H9 (cell line): ENCODE data around the gene OMG. TPM values are rescaled to one million over a fixed set of nuclear protein-coding genes. Genes with fewer than 3 reads are reported as not detected.
"Not testable (repeated sequence)": the region's sequence is repeated elsewhere in the genome, so short reads cannot be mapped to it uniquely, and the experiment has no call there.

Source experiments
- DNase-seq: peaks from one replicate; pipeline ENCODE4 v3.0.0-alpha.2; 2017
- H2AFZ ChIP-seq: one replicate; pipeline ENCODE4 v1.6.1; 2013; ENCODE audit warnings: mild to moderate bottlenecking, low read length, control low read depth, moderate library complexity
- H2AK5ac ChIP-seq: 2 replicates; pipeline ENCODE4 v1.6.1; 2013; ENCODE audit warnings: low read length, control low read depth, mixed read lengths; ENCODE audit not compliant: insufficient read length
- H2BK120ac ChIP-seq: one replicate; pipeline ENCODE4 v1.6.1; 2013; ENCODE audit warnings: low read depth, mild to moderate bottlenecking, low read length, control low read depth, inconsistent platforms; ENCODE audit not compliant: poor library complexity, severe bottlenecking
- H2BK12ac ChIP-seq: 2 replicates; pipeline ENCODE4 v1.6.1; 2013; ENCODE audit warnings: low read length, control low read depth, mixed read lengths, low read depth; ENCODE audit not compliant: insufficient read length
- H2BK15ac ChIP-seq: 2 replicates; pipeline ENCODE4 v1.6.1; 2013; ENCODE audit warnings: low read depth, low read length, control low read depth
- H2BK20ac ChIP-seq: one replicate; pipeline ENCODE4 v1.6.1; 2013; ENCODE audit warnings: low read depth, mild to moderate bottlenecking, low read length, control low read depth, inconsistent platforms; ENCODE audit not compliant: poor library complexity, severe bottlenecking
- H2BK5ac ChIP-seq: 2 replicates; pipeline ENCODE4 v1.6.1; 2013; ENCODE audit warnings: low read length, control low read depth, mixed read lengths; ENCODE audit not compliant: insufficient read length
- H3K14ac ChIP-seq: 2 replicates; pipeline ENCODE4 v1.6.1; 2013; ENCODE audit warnings: low read length, control low read depth; ENCODE audit not compliant: insufficient read depth
- H3K18ac ChIP-seq: 2 replicates; pipeline ENCODE4 v1.6.1; 2013; ENCODE audit warnings: low read depth, mild to moderate bottlenecking, mixed read lengths, low read length, control low read depth; ENCODE audit not compliant: insufficient read length
- H3K23ac ChIP-seq: 2 replicates; pipeline ENCODE4 v1.6.1; 2013; ENCODE audit warnings: low read length, control low read depth, mixed read lengths, low read depth; ENCODE audit not compliant: insufficient read length
- H3K23me2 ChIP-seq: 2 replicates; pipeline ENCODE4 v1.6.1; 2013; ENCODE audit warnings: low read depth, mild to moderate bottlenecking, mixed read lengths, low read length, control low read depth; ENCODE audit not compliant: insufficient read length, poor library complexity, severe bottlenecking
- H3K27ac ChIP-seq: 2 replicates; pipeline ENCODE4 v1.5.1; 2013; ENCODE audit warnings: low read length, control low read depth, mixed read lengths, low read depth; ENCODE audit not compliant: insufficient read length
- H3K27me3 ChIP-seq: 2 replicates; pipeline ENCODE4 v1.6.1; 2013; ENCODE audit warnings: low read length, control low read depth, inconsistent platforms; ENCODE audit not compliant: insufficient read depth
- H3K4ac ChIP-seq: 2 replicates; pipeline ENCODE4 v1.6.1; 2013; ENCODE audit warnings: low read depth, mild to moderate bottlenecking, control low read depth, inconsistent platforms, low read length, moderate library complexity
- H3K4me1 ChIP-seq: 2 replicates; pipeline ENCODE4 v1.6.1; 2013; ENCODE audit warnings: low read length, control low read depth, inconsistent platforms; ENCODE audit not compliant: insufficient read depth
- H3K4me2 ChIP-seq: 2 replicates; pipeline ENCODE4 v1.6.1; 2013; ENCODE audit warnings: low read length, control low read depth, mixed read lengths; ENCODE audit not compliant: insufficient read length, insufficient read depth
- H3K56ac ChIP-seq: 2 replicates; pipeline ENCODE4 v1.6.1; 2013; ENCODE audit warnings: low read depth, mild to moderate bottlenecking, mixed read lengths, low read length, control low read depth; ENCODE audit not compliant: insufficient read length
- H3K79me1 ChIP-seq: 2 replicates; pipeline ENCODE4 v1.6.1; 2013; ENCODE audit warnings: low read depth, mild to moderate bottlenecking, moderate library complexity, low read length, control low read depth, inconsistent platforms; ENCODE audit not compliant: insufficient read depth, poor library complexity, severe bottlenecking
- H3K79me2 ChIP-seq: 2 replicates; pipeline ENCODE4 v1.6.1; 2013; ENCODE audit warnings: low read length, control low read depth, inconsistent platforms; ENCODE audit not compliant: insufficient read depth
- H3K9ac ChIP-seq: 2 replicates; pipeline ENCODE4 v1.6.1; 2013; ENCODE audit warnings: low read length, control low read depth, mixed read lengths; ENCODE audit not compliant: insufficient read length; ENCODE audit errors: extremely low read depth
- H3K9me3 ChIP-seq: one replicate; pipeline ENCODE4 v1.6.1; 2013; ENCODE audit warnings: low read depth, low read length, inconsistent platforms; ENCODE audit not compliant: control insufficient read depth
- H3T11ph ChIP-seq: one replicate; pipeline ENCODE4 v1.6.1; 2013; ENCODE audit warnings: mild to moderate bottlenecking, low read length, control low read depth, inconsistent platforms
- H4K20me1 ChIP-seq: one replicate; pipeline ENCODE4 v1.6.1; 2013; ENCODE audit not compliant: control insufficient read depth, insufficient read length, insufficient read depth
- H4K5ac ChIP-seq: 2 replicates; pipeline ENCODE4 v1.6.1; 2013; ENCODE audit warnings: low read depth, mild to moderate bottlenecking, mixed read lengths, low read length, control low read depth; ENCODE audit not compliant: insufficient read length
- H4K8ac ChIP-seq: replicated peaks from 2 replicates; pipeline ENCODE4 v1.6.1; 2013; ENCODE audit warnings: low read length, control low read depth, mixed read lengths, low read depth; ENCODE audit not compliant: insufficient read length
- H4K91ac ChIP-seq: 2 replicates; pipeline ENCODE4 v1.6.1; 2013; ENCODE audit warnings: low read depth, mild to moderate bottlenecking, moderate library complexity, mixed read lengths, low read length, control low read depth; ENCODE audit not compliant: insufficient read length
- H3K27ac Mint-ChIP-seq, 3 experiments: 2 replicates in 2 of 3; 3 replicates in 1 of 3; pipeline ENCODE4 v1.8.0; 2020 to 2021; ENCODE audit warnings: mixed read lengths in 3 of 3, mild to moderate bottlenecking in 1 of 3, moderate library complexity in 1 of 3
- H3K27me3 Mint-ChIP-seq: 2 replicates; pipeline ENCODE4 v1.8.0; 2021; ENCODE audit warnings: low read depth, mild to moderate bottlenecking, moderate library complexity, mixed read lengths
- H3K36me3 Mint-ChIP-seq, 3 experiments: 2 replicates in 2 of 3; 3 replicates in 1 of 3; pipeline ENCODE4 v1.8.0; 2020 to 2021; ENCODE audit warnings: low read depth in 3 of 3, mixed read lengths in 3 of 3; ENCODE audit not compliant: insufficient read depth in 1 of 3
- H3K4me1 Mint-ChIP-seq, 2 experiments: 2 replicates each; pipeline ENCODE4 v1.8.0; 2020; ENCODE audit warnings: mixed read lengths in 2 of 2
- H3K4me3 Mint-ChIP-seq, 2 experiments: 2 replicates in 1 of 2; 3 replicates in 1 of 2; pipeline ENCODE4 v1.8.0; 2020 to 2021; ENCODE audit warnings: mild to moderate bottlenecking in 2 of 2, mixed read lengths in 2 of 2, moderate library complexity in 1 of 2
- H3K9me3 Mint-ChIP-seq, 2 experiments: 2 replicates in 1 of 2; 3 replicates in 1 of 2; pipeline ENCODE4 v1.8.0; 2020; ENCODE audit warnings: mild to moderate bottlenecking in 2 of 2, mixed read lengths in 2 of 2, moderate library complexity in 1 of 2
- CTCF ChIP-seq: fragments of 200-600 bp; sonication (generic); conservative IDR thresholded peaks from 3 replicates; pipeline ENCODE4 v1.8.0; 2021; ENCODE audit warnings: antibody characterized with exemption, mild to moderate bottlenecking
- WGBS: extraction: QIAGEN DNeasy Blood & Tissue Kit; methylation state at CpG from one replicate; pipeline ENCODE4 v1.1.7; 2013; ENCODE audit warnings: missing lambda C conversion rate, low lambda C conversion rate, mixed read lengths; ENCODE audit not compliant: insufficient read length; ENCODE audit errors: extremely low coverage; 5-methylcytosine and 5-hydroxymethylcytosine counted together
- total RNA-seq: library from RNA; stranded (reverse); gene quantifications from 2 replicates; pipeline ENCODE4 v1.2.1, GENCODE V29; 2021

OMG gene
- total RNA-seq, 1 experiment from 2014 or later: not detected

- Mint-ChIP-seq H3K9me3 (no peaks in the 10 kb centered on the region), H3K27ac (no peak overlapping the region), H3K4me1 (peaks cover 3 to 4% of the 10 kb centered on the region in 2 experiments; a peak in 2 of 4 replicates), H3K27me3 (no peaks in the 10 kb centered on the region), H3K36me3 (peaks cover 0 to 13% (median 4%) of the 10 kb centered on the region in 3 experiments; a peak in 2 of 7 replicates), H3K4me3 (no peak overlapping the region)
- H2BK12ac ChIP-seq: no peak overlapping the region
- no peak overlapping the region for H3T11ph ChIP-seq
- no peaks in the 10 kb centered on the region for H3K79me1 ChIP-seq
- H3K4me2 ChIP-seq: no peak overlapping the region
- H3K79me2 ChIP-seq: no peaks in the 10 kb centered on the region
- H3K23me2 ChIP-seq: no peaks in the 10 kb centered on the region
- TF ChIP-seq CTCF: no peak
- H3K4ac ChIP-seq: no peak overlapping the region
- no peaks in the 10 kb centered on the region for H3K4me1 ChIP-seq
- no peak overlapping the region for H3K23ac ChIP-seq
- no CpG with 5 or more reads among the region's 3 CpGs for WGBS
- H2BK20ac ChIP-seq: no peak overlapping the region
- H2AFZ ChIP-seq: no peak overlapping the region
- no peak overlapping the region for H2BK120ac ChIP-seq
- H3K14ac ChIP-seq: no peak overlapping the region
- no peaks in the 10 kb centered on the region for H3K9me3 ChIP-seq
- H3K56ac ChIP-seq: no peak overlapping the region
- no peak for DNase-seq
- no peak overlapping the region for H4K5ac ChIP-seq
- H3K27ac ChIP-seq: no peak overlapping the region
- no peak overlapping the region for H2AK5ac ChIP-seq
- H4K20me1 ChIP-seq: no peaks in the 10 kb centered on the region
- no peak overlapping the region for H2BK5ac ChIP-seq
- H3K18ac ChIP-seq: no peak overlapping the region
- no peaks in the 10 kb centered on the region for H3K27me3 ChIP-seq
- no peak overlapping the region for H3K9ac ChIP-seq
- no peak overlapping the region for H4K8ac ChIP-seq
- no peak overlapping the region for H2BK15ac ChIP-seq
- no peak overlapping the region for H4K91ac ChIP-seq
Observed at GRCh38 chr17:31289790-31290189, 7.2 kb downstream of the OMG start.

DNA sequence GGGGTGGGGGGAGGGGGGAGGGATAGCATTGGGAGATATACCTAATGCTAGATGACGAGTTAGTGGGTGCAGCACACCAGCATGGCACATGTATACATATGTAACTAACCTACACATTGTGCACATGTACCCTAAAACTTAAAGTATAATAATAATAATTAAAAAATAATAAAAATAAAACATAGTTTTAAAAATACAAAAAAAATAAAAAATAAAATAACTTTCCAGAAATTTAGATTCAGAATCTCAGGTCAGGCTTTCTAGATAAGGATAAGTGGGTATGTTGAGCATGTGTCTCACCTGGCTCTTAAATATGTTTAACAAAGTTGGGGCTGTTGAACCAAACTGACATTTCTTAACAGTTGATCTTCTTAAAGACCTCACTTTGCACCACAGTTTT lies 9.1 kb downstream of the OMG start:
- H3K79me1 ChIP-seq, H4K20me1 ChIP-seq, H3K23me2 ChIP-seq, H2BK5ac ChIP-seq, H3K27me3 Mint-ChIP-seq, H3K4me3 Mint-ChIP-seq, H4K5ac ChIP-seq, H4K8ac ChIP-seq, H3K27ac Mint-ChIP-seq, H3K4me1 Mint-ChIP-seq, H3K9me3 ChIP-seq, H2AK5ac ChIP-seq, H3K27ac ChIP-seq, H3K4ac ChIP-seq, H3T11ph ChIP-seq, H3K18ac ChIP-seq, H3K56ac ChIP-seq, DNase-seq, H3K9ac ChIP-seq, H3K14ac ChIP-seq, H3K9me3 Mint-ChIP-seq, H2BK20ac ChIP-seq, H2BK15ac ChIP-seq, H2BK120ac ChIP-seq, H4K91ac ChIP-seq, H3K79me2 ChIP-seq, H2AFZ ChIP-seq, H3K23ac ChIP-seq, H3K4me1 ChIP-seq, H3K27me3 ChIP-seq, H3K4me2 ChIP-seq, H2BK12ac ChIP-seq: not testable (repeated sequence)
- no CpG with 5 or more reads among the region's 1 CpG for WGBS
- H3K36me3 Mint-ChIP-seq: peaks cover 0 to 21% (median 5%) of the 10 kb centered on the region in 3 experiments; a peak in 4 of 7 replicates
